Gastroesophageal sphincter (tissue), 4 donors: ENCODE measurements around the gene DAGLB. TPM values are rescaled to one million over a fixed set of nuclear protein-coding genes. Genes with fewer than 3 reads are reported as not detected.

ENCODE experiments used
- ATAC-seq: fragments of 150-250 bp; one replicate; pipeline ENCODE4 v1.9.1; 2016; ENCODE audit warnings: mild to moderate bottlenecking, moderate library complexity
- H3K27ac ChIP-seq, 4 donors: fragments of 200-600 bp; sonication (generic) in 3 of 4; 1 replicate in 3 of 4; 2 replicates in 1 of 4; pipeline ENCODE4 v1.5.1; 2016 to 2019
- H3K27me3 ChIP-seq: fragments of 200-600 bp; sonication (generic); one replicate; pipeline ENCODE4 v1.5.1; 2019
- H3K36me3 ChIP-seq, 2 donors: fragments of 200-600 bp; sonication (generic); one replicate each; pipeline ENCODE4 v1.5.1; 2019; ENCODE audit warnings: control low read depth in 1 of 2
- H3K4me1 ChIP-seq, 3 donors: fragments of 200-600 bp; sonication (generic); 1 replicate in 2 of 3; 2 replicates in 1 of 3; pipeline ENCODE4 v1.5.1; 2016 to 2019; ENCODE audit warnings: control low read depth in 2 of 3
- H3K4me3 ChIP-seq, 2 donors: fragments of 200-600 bp; sonication (generic); one replicate each; pipeline ENCODE4 v1.5.1; 2019; ENCODE audit warnings: mild to moderate bottlenecking in 1 of 2, moderate library complexity in 1 of 2
- H3K9me3 ChIP-seq, 3 donors: fragments of 200-600 bp; sonication (generic); one replicate each; pipeline ENCODE4 v1.5.1; 2017 to 2019; ENCODE audit warnings: control low read depth in 2 of 3
- EP300 ChIP-seq: sonication (generic); formaldehyde crosslinking; IDR thresholded peaks from one replicate; pipeline ENCODE4 v1.6.1; 2017; ENCODE audit warnings: antibody characterized with exemption, mild to moderate bottlenecking
- POLR2A ChIP-seq, 2 donors: fragments of 450-650 bp; IDR thresholded peaks; one replicate each; pipeline ENCODE4 v1.6.1; 2017; ENCODE audit warnings: antibody characterized with exemption in 2 of 2, mild to moderate bottlenecking in 2 of 2, moderate library complexity in 1 of 2
- POLR2AphosphoS5 ChIP-seq: sonication (generic); formaldehyde crosslinking; IDR thresholded peaks from one replicate; pipeline ENCODE4 v1.6.1; 2017; ENCODE audit warnings: antibody characterized with exemption
- WGBS, 2 donors: methylation state at CpG; one replicate each; pipeline ENCODE4 v1.1.5; 2018; ENCODE audit warnings: low coverage in 1 of 2; 5-methylcytosine and 5-hydroxymethylcytosine counted together
- total RNA-seq, 4 donors: library from RNA; depleted of rRNA; stranded (reverse); fragments of >200 nt; gene quantifications; one replicate each; pipeline ENCODE4 v1.1.0, GENCODE V29; 2016
- TF ChIP-seq, protein P1 (sequence below), 4 experiments: fragments of 200-600 bp in 2 of 4; fragments of 450-650 bp in 2 of 4; sonication (generic) in 1 of 4; IDR thresholded peaks; one replicate each; pipeline ENCODE4 v1.5.1; 2017 to 2019; ENCODE audit warnings: antibody characterized with exemption in 4 of 4, mild to moderate bottlenecking in 2 of 4, moderate library complexity in 2 of 4

Gene DAGLB
- total RNA-seq, 4 donors from 2014 or later: 6.7 to 10.8 (median 8.6) TPM

- TF ChIP-seq POLR2AphosphoS5 (no peak), POLR2A (IDR thresholded peaks at IDR 0.05) (no peak), EP300 (no peak)
- TF ChIP-seq, protein P1, sequence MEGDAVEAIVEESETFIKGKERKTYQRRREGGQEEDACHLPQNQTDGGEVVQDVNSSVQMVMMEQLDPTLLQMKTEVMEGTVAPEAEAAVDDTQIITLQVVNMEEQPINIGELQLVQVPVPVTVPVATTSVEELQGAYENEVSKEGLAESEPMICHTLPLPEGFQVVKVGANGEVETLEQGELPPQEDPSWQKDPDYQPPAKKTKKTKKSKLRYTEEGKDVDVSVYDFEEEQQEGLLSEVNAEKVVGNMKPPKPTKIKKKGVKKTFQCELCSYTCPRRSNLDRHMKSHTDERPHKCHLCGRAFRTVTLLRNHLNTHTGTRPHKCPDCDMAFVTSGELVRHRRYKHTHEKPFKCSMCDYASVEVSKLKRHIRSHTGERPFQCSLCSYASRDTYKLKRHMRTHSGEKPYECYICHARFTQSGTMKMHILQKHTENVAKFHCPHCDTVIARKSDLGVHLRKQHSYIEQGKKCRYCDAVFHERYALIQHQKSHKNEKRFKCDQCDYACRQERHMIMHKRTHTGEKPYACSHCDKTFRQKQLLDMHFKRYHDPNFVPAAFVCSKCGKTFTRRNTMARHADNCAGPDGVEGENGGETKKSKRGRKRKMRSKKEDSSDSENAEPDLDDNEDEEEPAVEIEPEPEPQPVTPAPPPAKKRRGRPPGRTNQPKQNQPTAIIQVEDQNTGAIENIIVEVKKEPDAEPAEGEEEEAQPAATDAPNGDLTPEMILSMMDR (IDR thresholded peaks at IDR 0.05): no peak
- H3K27ac ChIP-seq: no peak overlapping the region
- 90 to 94% methylated on average over 3 to 12 of the region's 34 CpGs for WGBS, 2 donors
- H3K9me3 ChIP-seq: no peaks in the 10 kb centered on the region
- peaks cover 0 to 100% of the 10 kb centered on the region in 2 donors for H3K36me3 ChIP-seq
- no peaks in the 10 kb centered on the region for H3K27me3 ChIP-seq
- no peak overlapping the region for H3K4me3 ChIP-seq
- ATAC-seq: no peak
- no peaks in the 10 kb centered on the region for H3K4me1 ChIP-seq
Measured at GRCh38 chr7:6409944-6410693, 37.6 kb downstream of the DAGLB start.

DNA sequence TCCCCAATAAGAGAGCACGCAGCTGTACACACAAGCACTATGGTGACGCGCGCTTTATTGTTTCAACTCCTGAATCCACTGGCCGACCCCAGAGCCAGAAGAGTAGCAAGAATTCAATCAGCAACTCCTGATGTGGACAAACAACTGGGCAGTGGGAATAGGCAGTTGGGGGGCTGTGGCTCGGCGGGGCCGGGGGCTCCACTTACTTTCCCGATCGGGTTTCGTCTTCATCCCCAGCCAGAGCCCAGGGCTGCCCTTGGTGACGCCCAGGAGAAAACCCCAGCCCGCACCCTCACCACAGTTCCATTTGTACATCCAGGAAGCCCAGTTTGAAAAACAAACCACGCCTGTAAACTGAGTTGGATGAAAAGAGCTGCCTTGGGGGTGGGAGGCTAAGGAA, 38.7 kb downstream of the DAGLB start:
- Histone ChIP-seq H3K4me3 (no peak overlapping the region), H3K4me1 (no peaks in the 10 kb centered on the region), H3K9me3 (no peaks in the 10 kb centered on the region), H3K36me3 (peaks cover 0 to 100% of the 10 kb centered on the region in 2 donors), H3K27ac (no peak overlapping the region), H3K27me3 (no peaks in the 10 kb centered on the region)
- 95 to 100% methylated on average over 2 to 4 of the region's 14 CpGs for WGBS, 2 donors
- ATAC-seq: no peak
- TF ChIP-seq, protein P1 (IDR thresholded peaks at IDR 0.05): no peak
- TF ChIP-seq EP300 (no peak), POLR2AphosphoS5 (no peak), POLR2A (IDR thresholded peaks at IDR 0.05) (no peak)

GRCh38 chr7:6407434-6407833, 40.3 kb downstream of the DAGLB start:
- ATAC-seq: no peak
- Histone ChIP-seq H3K36me3 (peaks cover 0 to 100% of the 10 kb centered on the region in 2 donors), H3K4me3 (no peak overlapping the region), H3K27me3 (no peaks in the 10 kb centered on the region), H3K27ac (no peak overlapping the region), H3K9me3 (no peaks in the 10 kb centered on the region), H3K4me1 (no peaks in the 10 kb centered on the region)
- TF ChIP-seq POLR2AphosphoS5 (no peak), POLR2A (IDR thresholded peaks at IDR 0.05) (no peak), EP300 (no peak)
- TF ChIP-seq, protein P1 (IDR thresholded peaks at IDR 0.05): no peak
- WGBS, 2 donors: 96 to 98% methylated on average over 4 of the region's 4 CpGs

- TF ChIP-seq EP300 (no peak), POLR2A (IDR thresholded peaks at IDR 0.05) (no peak), POLR2AphosphoS5 (no peak)
- TF ChIP-seq, protein P1 (IDR thresholded peaks at IDR 0.05): no peak
- WGBS, 2 donors: 78 to 88% methylated on average over 5 of the region's 5 CpGs
- Histone ChIP-seq H3K4me3 (no peak overlapping the region), H3K36me3 (peaks cover 0 to 100% of the 10 kb centered on the region in 2 donors), H3K27me3 (no peaks in the 10 kb centered on the region), H3K4me1 (peaks cover 0 to under 1% (median 0%) of the 10 kb centered on the region in 3 donors), H3K27ac (no peak overlapping the region), H3K9me3 (no peaks in the 10 kb centered on the region)
- no peak for ATAC-seq
Measured at GRCh38 chr7:6406121-6406520, 41.6 kb downstream of the DAGLB start.

- Histone ChIP-seq H3K4me3 (no peak overlapping the region), H3K4me1 (peaks cover 0 to 23% (median 12%) of the 10 kb centered on the region in 3 donors), H3K27me3 (no peaks in the 10 kb centered on the region), H3K36me3 (peaks cover 0 to 94% of the 10 kb centered on the region in 2 donors), H3K27ac (no peak overlapping the region), H3K9me3 (no peaks in the 10 kb centered on the region)
- TF ChIP-seq POLR2AphosphoS5 (no peak), EP300 (no peak), POLR2A (IDR thresholded peaks at IDR 0.05) (no peak)
- TF ChIP-seq, protein P1 (IDR thresholded peaks at IDR 0.05): no peak
- WGBS, 2 donors: 67 to 89% methylated on average over 1 to 6 of the region's 7 CpGs
- no peak for ATAC-seq
Measured at GRCh38 chr7:6403907-6404306, 43.8 kb downstream of the DAGLB start.
